ENCODE results near the gene BTNL9.
"Not testable (repeated sequence)": the region's sequence is repeated elsewhere in the genome, so short reads cannot be mapped to it uniquely, and the experiment has no call there.

BTNL9 gene

DNA sequence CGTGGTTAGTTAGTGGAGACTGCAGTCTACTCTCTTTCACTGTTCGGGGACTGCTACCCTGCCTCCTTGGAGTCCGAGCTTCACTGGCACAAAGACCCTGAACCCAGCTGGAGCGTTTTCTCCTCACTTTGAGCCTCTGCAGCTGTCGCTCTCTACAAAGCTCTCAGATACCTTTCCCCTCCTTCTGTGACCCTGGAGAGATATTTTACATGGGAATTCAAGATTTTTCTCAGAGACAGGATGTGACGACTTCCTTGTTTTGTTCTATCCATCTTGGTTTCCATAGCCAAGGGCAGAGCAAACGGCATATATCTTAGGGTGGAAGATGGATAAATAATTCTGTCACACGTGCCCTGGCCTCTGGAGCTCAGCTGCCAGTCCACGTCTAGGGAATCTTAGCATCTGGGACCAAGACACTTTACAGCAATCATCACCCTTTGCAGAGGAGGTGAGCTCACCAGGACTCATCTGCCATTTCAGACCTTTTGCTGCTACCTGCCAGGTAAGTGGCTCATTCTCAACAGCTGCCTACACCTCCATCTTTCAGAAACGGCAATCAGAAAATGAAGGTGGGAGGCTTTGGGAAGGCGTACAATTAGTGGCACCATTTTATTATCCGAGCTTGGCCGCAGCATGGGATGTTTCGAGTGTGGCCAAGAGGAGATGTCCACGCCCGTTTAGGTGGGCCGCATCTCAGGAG lies at the start of gene BTNL9:
TSS of gene BTNL9 (plus strand) at position 336 of the 700 bp plus-strand sequence. CDS start 5,224 bp downstream, outside the sequence.
- no peak for DNase-seq (ENCODE audit: low read depth in 2 of 3, low spot score in 2 of 3)

DNA sequence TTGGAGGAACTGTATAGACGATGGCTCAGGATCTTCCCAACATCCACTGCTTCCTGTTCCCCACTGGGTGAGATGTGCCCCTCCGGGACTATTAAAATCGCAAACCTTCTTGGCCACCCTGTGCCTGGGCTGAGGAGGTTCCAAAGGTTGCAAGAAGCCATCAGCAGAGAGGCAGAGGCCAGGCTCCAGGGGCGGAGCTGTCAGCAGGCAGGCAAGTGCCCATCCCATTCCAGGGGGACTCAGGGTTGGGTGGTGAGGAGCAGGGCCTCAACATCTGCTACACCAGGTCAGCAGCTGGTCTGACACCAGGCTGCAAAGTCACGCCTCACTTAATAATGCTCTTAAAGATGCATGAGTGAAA lies 49.2 kb upstream of the BTNL9 start:
- DNase-seq (ENCODE audit: low read depth in 2 of 3, low spot score in 2 of 3): no peak

DNA sequence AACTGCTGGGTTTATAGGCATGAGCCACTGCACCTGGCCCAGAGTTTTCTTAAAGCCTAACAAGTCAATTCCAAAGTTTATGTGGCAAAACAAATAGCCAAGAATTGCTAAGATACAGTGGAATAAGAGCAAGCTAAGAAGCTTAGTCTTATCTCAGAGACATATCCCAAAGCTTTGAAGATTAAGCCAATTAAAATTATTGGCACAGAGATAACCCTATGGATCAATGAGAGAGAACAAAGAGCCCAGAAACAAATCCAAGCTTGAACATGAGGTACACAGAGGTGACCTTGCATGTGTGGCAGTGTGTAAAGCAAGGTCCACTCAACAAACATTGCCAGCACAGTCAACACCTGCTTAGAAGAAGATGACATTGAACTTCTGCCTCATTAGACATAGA lies 38.1 kb upstream of the BTNL9 start:
- DNase-seq (ENCODE audit: low read depth in 2 of 3, low spot score in 2 of 3): no peak

DNA sequence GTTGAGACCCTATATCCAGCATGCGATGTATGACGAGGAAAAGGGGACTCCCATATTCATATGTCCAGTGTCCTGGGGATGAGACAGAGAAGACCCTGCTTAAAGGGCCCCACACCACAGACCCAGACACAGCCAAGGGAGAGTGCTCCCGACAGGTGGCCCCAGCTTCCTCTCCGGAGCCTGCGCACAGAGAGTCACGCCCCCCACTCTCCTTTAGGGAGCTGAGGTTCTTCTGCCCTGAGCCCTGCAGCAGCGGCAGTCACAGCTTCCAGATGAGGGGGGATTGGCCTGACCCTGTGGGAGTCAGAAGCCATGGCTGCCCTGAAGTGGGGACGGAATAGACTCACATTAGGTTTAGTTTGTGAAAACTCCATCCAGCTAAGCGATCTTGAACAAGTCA lies 34.3 kb upstream of the BTNL9 start:
- DNase-seq (ENCODE audit: low read depth in 2 of 3, low spot score in 2 of 3): no peak

DNA sequence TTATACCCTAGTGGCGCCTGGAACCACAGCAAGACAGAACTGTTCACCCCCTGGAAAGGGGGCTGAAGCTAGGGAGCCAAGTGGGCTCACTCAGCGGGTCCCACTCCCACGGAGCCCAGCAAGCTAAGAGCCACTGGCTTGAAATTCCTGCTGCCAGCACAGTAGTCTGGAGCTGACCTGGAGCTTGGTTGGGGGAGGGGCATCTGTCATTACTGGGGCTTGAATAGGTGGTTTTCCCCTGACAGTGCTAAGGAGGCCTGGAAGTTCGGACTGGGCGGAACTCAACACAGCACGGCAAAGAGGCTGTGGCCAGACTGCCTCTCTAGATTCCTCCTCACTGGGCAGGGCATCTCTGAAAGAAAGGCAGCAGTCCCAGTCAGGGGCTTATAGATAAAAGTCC lies 31.9 kb upstream of the BTNL9 start:
- no peak for DNase-seq (ENCODE audit: low read depth in 2 of 3, low spot score in 2 of 3)

DNA sequence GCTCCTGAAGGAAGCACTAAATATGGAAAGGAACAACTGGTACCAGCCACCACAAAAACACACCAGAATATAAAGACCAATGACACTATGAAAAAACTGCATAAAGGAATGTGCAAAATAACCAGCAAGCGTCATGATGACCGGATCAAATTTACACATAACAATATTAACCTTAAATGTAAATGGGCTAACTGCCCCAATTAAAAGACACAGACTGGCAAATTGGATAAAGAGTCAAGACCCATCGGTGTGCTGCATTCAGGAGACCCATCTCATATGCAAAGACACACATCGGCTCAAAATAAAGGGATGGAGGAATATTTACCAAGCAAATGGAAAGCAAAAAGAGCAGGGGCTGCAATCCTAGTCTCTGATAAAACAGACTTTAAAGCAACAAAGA lies 30.0 kb upstream of the BTNL9 start:
- DNase-seq (ENCODE audit: low read depth in 2 of 3, low spot score in 2 of 3): not testable (repeated sequence)

DNA sequence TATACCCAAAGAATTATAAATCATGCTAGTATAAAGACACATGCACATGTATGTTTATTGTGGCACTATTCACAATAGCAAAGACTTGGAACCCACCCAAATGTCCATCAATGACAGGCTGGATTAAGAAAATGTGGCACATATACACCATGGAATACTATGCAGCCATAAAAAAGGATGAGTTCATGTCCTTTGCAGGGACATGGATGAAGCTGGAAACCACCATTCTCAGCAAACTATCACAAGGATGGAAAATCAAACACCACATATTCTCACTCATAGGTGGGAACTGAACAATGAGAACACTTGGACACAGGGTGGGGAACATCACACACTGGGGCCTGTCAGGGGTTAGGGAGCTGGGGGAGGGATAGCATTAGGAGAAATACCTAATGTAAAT lies 25.4 kb upstream of the BTNL9 start:
- not testable (repeated sequence) for DNase-seq (ENCODE audit: low read depth in 2 of 3, low spot score in 2 of 3)

DNA sequence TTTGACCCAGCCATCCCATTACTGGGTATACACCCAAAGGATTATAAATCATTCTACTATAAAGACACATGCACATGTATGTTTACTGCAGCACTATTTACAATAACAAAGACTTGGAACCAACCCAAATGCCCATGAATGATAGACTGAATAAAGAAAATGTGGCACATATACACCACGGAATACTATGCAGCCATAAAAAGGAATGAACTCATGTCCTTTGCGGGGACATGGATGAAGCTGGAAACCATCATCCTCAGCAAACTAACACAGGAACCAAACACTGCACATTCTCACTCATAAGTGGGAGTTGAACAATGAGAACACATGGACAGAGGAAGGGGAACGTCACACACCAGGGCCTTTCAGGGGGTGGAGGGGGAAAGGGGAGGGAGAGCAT lies 22.6 kb upstream of the BTNL9 start:
- DNase-seq (ENCODE audit: low read depth in 2 of 3, low spot score in 2 of 3): not testable (repeated sequence)

DNA sequence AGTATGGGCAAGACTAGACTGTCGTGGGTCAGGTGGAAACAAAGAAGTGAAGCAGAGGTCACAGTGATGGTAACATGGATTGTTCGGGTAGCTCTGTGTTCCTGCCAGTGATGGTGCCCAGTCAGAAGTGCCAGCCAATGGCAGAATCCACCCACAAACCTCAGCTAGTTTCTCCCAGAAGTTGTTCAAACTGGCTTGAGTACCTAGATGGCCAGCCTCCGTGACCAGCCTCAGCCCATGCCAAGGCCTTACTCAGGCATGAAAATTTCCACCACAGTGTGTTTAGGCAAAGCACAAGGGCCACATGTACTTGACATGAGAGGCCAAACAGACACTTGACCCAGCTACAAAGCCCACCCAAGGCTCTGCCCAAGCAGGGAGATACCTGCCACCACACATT lies 19.4 kb upstream of the BTNL9 start:
- no peak for DNase-seq (ENCODE audit: low read depth in 2 of 3, low spot score in 2 of 3)

DNA sequence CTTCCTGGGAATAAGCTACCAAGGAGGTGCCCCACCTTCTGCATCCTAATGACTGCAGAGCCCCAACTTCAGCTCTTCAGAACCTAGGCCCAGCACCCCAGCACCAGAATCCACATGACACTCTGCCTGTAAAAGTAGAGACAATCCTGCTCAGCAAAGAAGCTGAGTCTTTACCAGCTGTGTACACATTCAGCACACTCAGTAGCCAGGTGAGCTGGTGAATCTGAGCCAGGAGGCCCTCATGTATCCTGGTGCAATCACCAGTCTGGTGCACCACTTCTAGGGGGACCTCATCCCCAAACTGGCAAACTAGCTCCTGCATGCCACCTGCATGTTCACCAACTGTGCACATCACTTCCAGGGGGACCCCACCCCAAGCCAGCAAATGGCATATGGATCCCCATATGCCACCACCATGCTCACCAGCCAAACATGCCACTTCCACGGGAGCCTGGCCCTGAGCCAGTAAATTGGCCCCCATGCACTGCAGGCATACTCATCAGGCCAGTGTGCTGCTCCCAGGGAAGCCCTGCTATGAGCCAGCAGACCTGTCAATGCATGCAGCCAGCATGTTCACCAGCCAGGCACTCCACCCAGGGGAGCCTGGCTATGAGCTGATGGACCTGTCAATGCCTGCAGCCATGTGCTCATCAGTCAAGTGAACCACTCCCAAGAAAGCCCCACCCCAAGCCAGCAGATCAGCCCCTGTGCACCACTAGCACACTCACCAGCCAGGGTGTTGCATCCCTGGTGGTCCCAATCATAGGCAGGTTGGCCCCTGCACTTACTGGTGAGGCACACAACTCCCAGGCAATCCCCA lies 15.6 kb upstream of the BTNL9 start:
- DNase-seq (ENCODE audit: low read depth in 2 of 3, low spot score in 2 of 3): no peak

DNA sequence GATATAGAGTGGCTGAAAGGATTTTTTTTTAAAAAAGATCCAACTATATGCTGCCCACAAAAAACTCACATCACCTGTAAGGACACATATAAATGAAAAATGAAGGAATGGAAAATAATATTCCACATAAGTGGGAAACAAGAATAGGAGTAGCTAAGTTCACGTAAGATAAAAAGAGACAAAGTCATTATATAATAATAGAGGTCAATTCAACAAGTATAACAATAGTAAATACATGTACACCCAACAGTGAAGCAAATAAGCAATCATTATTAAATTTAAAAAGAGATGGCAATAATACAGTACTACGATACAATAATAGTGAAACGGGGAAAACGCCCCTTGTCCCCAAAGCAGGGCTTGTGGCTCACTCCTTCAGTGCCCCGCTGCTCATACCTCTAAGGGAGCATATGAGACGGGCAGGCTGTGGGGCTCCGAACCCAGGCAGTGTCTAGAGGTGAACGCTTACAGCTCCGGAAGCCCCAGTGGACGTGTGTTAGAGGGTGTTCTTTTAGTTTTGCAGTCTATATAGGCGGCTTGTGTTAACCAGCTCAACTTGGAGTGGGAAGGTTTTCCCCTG lies 12.5 kb upstream of the BTNL9 start:
- DNase-seq (ENCODE audit: low read depth in 2 of 3, low spot score in 2 of 3): no peak

DNA sequence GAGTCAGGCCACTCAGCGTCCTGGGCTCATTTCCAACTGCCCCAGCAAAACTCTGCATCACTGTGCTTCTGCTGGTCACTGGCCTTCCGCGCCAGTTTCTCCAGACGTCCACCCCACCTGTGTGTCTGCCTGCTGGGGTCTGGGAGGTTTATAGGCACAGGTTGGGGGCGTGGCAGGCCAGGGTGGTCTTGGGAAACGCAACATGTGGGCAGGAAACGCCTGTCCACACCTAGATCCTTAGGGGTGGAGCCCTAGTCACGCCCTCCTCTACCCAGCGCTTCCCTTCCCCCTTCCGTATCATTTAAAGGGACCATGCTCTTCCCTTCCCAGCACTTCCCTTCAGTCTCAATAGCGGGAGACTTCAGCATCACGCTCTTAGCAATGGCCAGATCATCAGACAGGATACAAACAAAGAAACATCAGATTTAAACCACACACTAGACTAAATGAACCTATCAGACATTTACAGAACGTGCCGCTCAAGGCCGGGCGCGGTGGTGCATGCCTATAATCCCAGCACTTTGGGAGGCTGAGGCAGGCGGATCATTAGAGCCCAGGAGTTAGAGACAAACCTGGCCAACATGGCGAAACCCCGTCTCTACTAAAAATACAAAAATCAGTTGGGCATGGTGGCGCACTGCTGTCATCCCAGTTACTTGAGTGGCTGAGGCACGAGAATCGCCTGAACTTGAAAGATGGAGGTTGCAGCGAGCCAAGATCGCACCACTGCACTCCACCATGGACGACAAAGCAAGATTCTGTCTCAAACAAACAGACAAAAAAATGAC lies 11.8 kb upstream of the BTNL9 start:
- no peak for DNase-seq (ENCODE audit: low read depth in 2 of 3, low spot score in 2 of 3)

DNA sequence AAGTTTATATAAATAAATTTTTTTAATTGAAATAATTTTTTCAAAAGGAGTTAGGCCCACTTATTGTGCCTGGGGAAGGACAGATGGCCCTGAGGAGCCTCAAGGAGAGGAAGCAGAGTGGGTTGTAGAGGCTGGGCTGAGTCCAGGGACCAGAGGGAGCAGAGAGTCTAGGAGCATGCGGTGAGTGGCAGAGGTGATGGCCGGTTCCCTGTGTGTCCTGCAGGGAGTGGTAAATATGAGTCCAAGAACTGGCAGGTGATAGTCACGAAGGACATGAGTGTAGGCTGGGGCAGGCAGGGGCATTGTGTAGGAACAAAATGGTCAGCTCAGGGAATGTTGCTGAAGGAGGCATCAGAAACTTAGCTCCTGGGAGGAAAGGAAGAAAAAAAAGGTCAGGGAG lies 8.3 kb upstream of the BTNL9 start:
- DNase-seq (ENCODE audit: low read depth in 2 of 3, low spot score in 2 of 3): no peak

DNA sequence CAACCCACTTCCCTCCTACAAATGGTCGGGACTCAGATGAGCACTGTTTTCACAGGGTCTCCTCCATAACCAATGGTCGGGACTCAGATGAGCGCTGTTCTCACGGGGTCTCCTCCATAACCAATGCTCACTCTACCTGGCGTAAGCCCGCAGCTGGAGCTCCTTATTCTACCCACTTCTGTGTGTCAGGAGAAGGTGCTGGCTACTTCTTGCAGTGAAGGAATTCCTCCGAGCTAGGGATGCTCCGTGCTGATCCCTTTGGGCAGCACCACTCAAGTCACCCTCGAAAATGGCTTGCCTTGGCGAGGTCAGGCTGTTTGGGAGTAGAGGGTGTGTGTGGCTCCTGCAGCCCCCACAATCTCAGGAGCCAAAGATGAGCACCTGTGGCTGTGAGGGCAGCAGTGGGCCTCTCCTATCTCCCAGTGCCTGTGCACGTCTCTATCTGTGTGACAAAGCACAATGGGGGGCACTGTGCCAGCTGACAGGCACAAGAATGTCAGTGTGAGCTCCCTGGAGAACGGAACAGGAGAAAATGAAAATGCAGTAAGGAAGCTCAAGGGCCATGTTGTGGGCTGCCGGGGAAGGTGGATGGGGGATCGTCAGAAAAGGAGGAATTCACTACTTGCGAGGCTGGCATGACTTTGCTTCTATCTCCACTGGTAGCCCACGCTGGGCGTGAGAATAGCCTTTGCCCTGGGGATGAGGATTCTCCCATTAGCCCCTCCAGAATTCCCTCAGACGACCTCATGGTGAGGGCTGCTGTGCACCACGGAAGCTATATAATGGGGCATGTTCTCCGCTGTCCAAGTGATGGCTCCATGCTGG lies 3.9 kb upstream of the BTNL9 start:
- no peak for DNase-seq (ENCODE audit: low read depth in 2 of 3, low spot score in 2 of 3)

DNA sequence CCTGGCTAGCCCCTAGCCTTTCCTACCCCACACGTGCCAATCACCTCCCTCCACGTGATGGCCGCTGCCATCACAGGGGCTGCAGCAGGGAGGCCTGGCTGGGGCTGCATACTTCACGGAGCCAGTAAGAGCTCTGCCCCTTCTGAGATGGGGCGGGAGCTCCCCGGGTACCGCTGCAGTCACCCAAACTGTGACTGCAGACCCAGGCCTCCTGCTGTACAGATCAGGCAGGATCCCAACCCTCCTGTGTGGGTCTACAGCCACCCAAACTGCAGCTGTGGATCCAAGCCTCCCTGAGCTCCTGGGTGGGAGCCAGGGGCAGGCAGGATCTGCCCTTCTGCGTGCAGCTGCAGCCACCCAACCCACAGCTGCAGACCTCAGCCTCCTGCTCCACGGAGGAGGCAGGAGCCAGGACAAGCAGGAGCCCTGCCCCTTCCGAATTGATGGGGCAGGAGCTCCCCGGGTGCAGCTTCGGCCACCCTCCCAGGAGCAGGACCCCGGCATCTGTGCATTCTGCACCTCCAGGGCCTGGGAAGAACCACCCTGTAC lies 3.2 kb upstream of the BTNL9 start:
- no peak for DNase-seq (ENCODE audit: low read depth in 2 of 3, low spot score in 2 of 3)

DNA sequence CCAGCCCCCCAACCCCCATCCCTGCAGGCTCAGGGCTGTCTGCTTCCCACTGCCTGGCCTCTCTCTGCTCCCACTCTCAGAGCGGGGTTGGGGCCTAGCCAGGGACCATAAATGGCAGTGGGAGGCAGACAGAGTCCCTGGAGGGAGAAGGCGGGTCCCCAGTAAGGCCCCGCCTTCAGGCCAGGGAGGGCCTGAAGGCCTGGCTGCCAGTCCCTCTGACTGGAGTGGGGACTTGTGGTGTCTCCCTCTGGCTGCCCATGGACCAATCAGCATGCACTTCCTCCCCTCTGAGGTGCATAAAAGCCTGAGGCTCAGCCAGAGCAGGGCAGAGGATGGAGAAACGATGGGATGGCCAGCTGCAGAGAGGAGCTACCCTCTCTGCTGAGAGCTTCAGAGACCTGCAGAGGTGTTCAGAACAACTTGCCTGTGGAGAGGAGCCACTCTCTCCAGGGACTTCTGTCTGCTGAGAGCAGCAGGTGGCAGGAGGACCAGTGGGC lies 2.7 kb upstream of the BTNL9 start:
- DNase-seq (ENCODE audit: low read depth in 2 of 3, low spot score in 2 of 3): no peak

DNA sequence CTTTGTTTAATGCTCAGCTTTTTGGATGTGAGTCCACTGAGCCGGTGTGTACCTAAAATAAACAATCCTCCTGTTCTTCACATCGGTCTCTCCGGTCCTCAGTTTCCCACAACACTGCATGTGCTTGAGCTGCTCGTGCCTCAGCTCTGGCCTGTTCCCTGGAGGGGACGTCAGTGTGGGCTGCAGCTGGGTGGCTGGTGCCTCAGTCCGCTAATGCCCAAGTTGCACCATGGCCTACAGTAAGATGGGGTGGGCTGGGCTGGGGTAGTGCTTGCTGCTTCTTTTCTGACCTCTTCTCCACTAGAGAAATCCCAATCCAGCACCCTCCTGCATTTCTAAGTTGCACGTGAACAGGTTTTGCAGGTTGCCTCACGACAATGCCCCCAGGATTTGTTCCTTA lies 595 bp upstream of the BTNL9 start:
- no peak for DNase-seq (ENCODE audit: low read depth in 2 of 3, low spot score in 2 of 3)

DNA sequence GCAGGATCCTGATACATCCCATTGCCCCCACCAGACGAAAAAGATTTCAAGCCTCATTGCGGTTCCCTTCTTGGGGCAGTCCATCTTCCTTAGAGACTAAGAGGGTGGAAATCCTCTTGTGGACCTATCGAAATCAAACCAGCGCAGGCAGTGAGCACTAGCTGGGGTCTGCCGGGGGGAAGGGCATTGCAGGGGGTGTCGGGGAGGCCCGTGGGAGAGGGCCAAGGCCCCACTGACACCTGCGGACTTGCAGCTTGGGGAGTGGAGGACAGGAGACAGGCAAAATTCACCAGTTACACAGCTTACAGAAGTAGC lies 522 bp downstream of the BTNL9 start:
- no peak for DNase-seq (ENCODE audit: low read depth in 2 of 3, low spot score in 2 of 3)

DNA sequence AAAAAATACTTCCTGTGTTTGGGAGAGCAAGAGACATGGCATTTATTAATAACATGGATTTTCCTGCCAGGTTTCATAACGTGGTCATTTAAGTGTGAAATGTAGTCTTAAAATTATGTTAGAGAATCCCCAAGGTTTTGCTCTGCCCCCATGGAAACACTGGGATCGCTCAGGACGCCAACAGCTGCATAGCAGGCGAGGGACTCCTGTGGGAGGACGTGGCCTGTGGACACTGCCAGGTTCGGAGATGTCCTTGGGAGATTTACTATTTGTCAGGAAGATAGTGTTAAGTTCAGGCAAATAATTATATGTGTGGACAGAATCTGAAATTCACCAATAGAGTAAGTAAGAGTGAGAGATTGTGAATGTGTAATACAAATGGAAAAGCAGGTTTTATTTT lies 977 bp downstream of the BTNL9 start:
- DNase-seq (ENCODE audit: low read depth in 2 of 3, low spot score in 2 of 3): no peak

DNA sequence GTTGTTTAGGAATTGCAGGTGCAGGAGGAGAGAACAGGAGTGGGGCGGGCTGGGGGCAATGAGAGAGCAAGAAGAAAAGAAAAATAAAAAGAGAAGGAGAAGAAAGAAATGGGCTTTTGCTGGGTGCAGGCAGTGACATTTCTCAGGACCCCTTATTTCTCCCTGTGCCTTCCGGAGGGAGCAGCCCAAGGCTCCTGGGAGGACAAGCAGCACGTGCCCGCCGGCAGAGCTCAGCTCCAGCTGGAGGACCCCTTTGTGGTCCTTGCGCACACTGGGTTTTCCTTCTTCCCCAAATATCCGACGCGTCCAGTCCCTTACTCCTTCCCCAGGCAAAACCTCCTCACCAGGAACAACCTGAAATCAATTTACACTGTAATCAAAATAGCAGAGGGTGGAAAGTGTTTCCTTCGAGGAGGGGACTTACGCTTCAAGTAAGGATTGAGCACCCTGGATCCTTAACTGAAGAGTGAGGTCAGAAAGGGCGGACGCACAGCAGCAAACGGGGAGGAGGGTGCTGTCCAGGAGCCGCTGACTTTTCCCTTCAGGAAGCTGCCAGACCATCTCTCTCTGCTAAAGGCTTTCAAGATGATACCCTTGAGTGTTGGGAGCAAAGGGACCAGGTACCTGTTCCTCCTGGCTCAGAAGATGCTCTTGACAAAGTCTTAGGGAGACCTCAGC lies 2.1 kb downstream of the BTNL9 start:
- no peak for DNase-seq (ENCODE audit: low read depth in 2 of 3, low spot score in 2 of 3)

Measured in activated CD8-positive, alpha-beta memory T cell treated with anti-CD3 and anti-CD28 coated beads for 48 hours (primary cell).